ENCODE data around the gene EIF3A.

Gene EIF3A

DNA sequence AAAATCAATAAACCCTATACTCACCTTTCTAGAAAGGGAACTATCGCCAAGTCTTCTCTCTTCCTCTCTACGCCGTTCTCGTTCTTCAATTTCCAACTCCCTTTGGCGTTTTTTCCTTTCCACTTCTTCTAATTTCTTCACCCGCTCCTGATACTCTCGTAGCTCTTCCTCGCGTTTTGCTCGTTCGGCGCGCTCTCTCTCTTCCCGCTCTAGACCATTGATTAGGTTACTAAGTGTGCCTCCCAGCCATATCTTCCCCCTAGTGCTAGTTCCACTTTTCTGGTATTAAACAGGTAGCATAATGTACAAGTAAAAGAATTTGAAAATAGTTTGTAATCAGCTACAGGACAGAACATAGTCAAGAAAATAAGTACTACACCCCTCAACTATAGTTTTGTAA, 30.8 kb downstream of the EIF3A start:
- Histone ChIP-seq H3K36me3 (peaks cover 99% of the 10 kb centered on the region), H3K27me3 (ENCODE audit: insufficient read depth, low read depth, severe bottlenecking) (no peaks in the 10 kb centered on the region), H3K27ac (no peak overlapping the region), H3K9me3 (ENCODE audit: severe bottlenecking) (no peaks in the 10 kb centered on the region), H3K4me3 (ENCODE audit: low read depth, low read length) (no peak overlapping the region)
- DNase-seq: no peak
- TF ChIP-seq, protein P1, sequence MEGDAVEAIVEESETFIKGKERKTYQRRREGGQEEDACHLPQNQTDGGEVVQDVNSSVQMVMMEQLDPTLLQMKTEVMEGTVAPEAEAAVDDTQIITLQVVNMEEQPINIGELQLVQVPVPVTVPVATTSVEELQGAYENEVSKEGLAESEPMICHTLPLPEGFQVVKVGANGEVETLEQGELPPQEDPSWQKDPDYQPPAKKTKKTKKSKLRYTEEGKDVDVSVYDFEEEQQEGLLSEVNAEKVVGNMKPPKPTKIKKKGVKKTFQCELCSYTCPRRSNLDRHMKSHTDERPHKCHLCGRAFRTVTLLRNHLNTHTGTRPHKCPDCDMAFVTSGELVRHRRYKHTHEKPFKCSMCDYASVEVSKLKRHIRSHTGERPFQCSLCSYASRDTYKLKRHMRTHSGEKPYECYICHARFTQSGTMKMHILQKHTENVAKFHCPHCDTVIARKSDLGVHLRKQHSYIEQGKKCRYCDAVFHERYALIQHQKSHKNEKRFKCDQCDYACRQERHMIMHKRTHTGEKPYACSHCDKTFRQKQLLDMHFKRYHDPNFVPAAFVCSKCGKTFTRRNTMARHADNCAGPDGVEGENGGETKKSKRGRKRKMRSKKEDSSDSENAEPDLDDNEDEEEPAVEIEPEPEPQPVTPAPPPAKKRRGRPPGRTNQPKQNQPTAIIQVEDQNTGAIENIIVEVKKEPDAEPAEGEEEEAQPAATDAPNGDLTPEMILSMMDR (IDR thresholded peaks at IDR 0.05; ENCODE audit: low read depth, low read length): no peak

DNA sequence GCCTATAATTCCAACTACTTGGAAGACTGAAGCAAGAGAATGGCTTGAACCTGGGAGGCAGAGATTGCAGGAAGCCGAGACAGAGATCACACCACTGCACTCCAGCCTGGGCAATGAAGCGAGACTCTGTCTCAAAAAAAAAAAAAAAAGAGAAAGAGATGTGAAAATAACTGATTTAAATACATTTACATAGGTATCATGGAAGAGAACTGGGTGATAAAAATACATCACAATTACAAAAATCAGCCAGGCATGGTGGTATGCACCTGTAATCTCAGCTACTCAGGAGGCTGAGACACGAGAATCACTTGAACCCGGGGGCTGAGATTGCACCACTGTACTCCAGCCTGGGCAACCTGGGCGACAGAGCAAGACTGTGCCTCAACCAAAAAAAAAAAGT, 31.3 kb downstream of the EIF3A start:
- Histone ChIP-seq H3K36me3 (peaks cover 99% of the 10 kb centered on the region), H3K27ac (no peak overlapping the region), H3K27me3 (ENCODE audit: insufficient read depth, low read depth, severe bottlenecking) (no peaks in the 10 kb centered on the region), H3K9me3 (ENCODE audit: severe bottlenecking) (no peaks in the 10 kb centered on the region), H3K4me3 (ENCODE audit: low read depth, low read length) (no peak overlapping the region)
- TF ChIP-seq, protein P1 (IDR thresholded peaks at IDR 0.05; ENCODE audit: low read depth, low read length): no peak
- no peak for DNase-seq

DNA sequence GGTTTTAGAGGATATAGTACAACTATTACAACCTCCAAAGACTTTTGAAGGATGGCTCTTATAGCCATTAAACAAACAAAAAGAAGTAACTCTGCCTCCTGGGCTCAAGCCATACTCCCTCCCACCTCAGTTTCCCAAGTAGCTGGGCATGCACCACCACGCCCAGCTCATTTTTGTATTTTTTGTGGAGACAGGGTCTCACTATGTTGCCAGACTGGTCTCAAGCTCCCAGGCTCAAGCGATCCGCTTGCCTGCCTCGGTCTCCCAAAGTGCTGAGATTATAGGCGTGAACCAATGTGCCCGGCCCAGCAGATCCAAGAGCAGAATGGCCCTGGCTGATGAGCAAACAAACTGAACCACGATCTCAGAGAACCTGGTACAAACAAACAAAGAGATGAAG, 35.1 kb downstream of the EIF3A start:
- TF ChIP-seq, protein P1 (IDR thresholded peaks at IDR 0.05; ENCODE audit: low read depth, low read length): no peak
- no peak overlapping the region for H3K4me3 ChIP-seq (ENCODE audit: low read depth, low read length)
- peaks cover 99% of the 10 kb centered on the region for H3K36me3 ChIP-seq
- H3K27me3 ChIP-seq (ENCODE audit: insufficient read depth, low read depth, severe bottlenecking): no peaks in the 10 kb centered on the region
- H3K9me3 ChIP-seq (ENCODE audit: severe bottlenecking): no peaks in the 10 kb centered on the region
- DNase-seq: no peak
- H3K27ac ChIP-seq: no peak overlapping the region

GRCh38 chr10:119042169-119042568, 38.4 kb downstream of the EIF3A start:
- Histone ChIP-seq H3K27me3 (ENCODE audit: insufficient read depth, low read depth, severe bottlenecking) (no peaks in the 10 kb centered on the region), H3K36me3 (peaks cover 99% of the 10 kb centered on the region), H3K27ac (no peak overlapping the region), H3K4me3 (ENCODE audit: low read depth, low read length) (no peak overlapping the region), H3K9me3 (ENCODE audit: severe bottlenecking) (no peaks in the 10 kb centered on the region)
- no peak for DNase-seq
- TF ChIP-seq, protein P1 (IDR thresholded peaks at IDR 0.05; ENCODE audit: low read depth, low read length): no peak

DNA sequence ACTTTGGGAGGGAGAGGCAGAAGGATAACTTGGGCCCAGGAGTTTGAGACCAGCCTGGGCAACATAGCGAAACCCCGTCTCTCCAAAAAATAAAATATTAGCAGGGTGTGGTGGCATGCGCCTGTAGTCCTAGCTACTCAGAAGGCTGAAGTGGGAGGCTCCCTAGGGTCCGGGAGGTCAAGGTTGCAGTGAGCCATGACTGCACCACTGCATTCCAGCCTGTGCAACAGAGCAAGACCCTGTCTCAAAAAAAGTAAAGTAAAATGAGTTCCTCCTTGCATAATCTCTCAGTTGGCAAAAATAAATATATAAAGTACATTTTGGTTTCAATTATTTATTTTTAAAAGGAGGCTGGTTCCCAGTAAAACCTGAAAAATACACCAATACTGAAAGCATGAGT, 39.3 kb downstream of the EIF3A start:
- Histone ChIP-seq H3K27me3 (ENCODE audit: insufficient read depth, low read depth, severe bottlenecking) (no peaks in the 10 kb centered on the region), H3K4me3 (ENCODE audit: low read depth, low read length) (no peak overlapping the region), H3K27ac (no peak overlapping the region), H3K9me3 (ENCODE audit: severe bottlenecking) (no peaks in the 10 kb centered on the region), H3K36me3 (peaks cover 96% of the 10 kb centered on the region)
- TF ChIP-seq, protein P1 (IDR thresholded peaks at IDR 0.05; ENCODE audit: low read depth, low read length): no peak
- DNase-seq: no peak

DNA sequence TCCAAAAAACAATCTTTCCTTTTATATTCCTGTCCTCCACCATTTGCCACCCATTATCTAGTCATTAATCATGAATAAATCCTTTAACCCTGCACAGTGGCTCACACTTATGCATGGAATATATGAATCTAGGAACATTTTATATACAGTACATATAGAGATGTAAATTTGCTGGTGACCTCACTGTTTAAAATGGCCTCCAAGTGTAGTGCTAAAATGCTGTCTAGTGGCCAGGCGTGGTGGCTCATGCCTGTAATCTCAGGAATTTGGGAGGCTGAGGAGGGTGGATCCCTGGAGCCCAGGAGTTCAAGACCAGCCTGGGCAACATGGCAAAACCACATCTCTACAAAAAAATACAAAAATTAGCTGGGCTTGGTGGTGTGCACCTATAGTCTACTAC, 41.5 kb downstream of the EIF3A start:
- no peaks in the 10 kb centered on the region for H3K27me3 ChIP-seq (ENCODE audit: insufficient read depth, low read depth, severe bottlenecking)
- no peaks in the 10 kb centered on the region for H3K9me3 ChIP-seq (ENCODE audit: severe bottlenecking)
- no peak overlapping the region for H3K4me3 ChIP-seq (ENCODE audit: low read depth, low read length)
- TF ChIP-seq, protein P1 (IDR thresholded peaks at IDR 0.05; ENCODE audit: low read depth, low read length): no peak
- peaks cover 88% of the 10 kb centered on the region for H3K36me3 ChIP-seq
- no peak overlapping the region for H3K27ac ChIP-seq
- DNase-seq: no peak
